GM19240 (cell line): ENCODE results near the gene SOX10.

Source experiments
- DNase-seq: peaks from one replicate; pipeline ENCODE4 v3.0.0; 2011; ENCODE audit warnings: low spot score; ENCODE audit not compliant: insufficient read length

Gene SOX10

DNA sequence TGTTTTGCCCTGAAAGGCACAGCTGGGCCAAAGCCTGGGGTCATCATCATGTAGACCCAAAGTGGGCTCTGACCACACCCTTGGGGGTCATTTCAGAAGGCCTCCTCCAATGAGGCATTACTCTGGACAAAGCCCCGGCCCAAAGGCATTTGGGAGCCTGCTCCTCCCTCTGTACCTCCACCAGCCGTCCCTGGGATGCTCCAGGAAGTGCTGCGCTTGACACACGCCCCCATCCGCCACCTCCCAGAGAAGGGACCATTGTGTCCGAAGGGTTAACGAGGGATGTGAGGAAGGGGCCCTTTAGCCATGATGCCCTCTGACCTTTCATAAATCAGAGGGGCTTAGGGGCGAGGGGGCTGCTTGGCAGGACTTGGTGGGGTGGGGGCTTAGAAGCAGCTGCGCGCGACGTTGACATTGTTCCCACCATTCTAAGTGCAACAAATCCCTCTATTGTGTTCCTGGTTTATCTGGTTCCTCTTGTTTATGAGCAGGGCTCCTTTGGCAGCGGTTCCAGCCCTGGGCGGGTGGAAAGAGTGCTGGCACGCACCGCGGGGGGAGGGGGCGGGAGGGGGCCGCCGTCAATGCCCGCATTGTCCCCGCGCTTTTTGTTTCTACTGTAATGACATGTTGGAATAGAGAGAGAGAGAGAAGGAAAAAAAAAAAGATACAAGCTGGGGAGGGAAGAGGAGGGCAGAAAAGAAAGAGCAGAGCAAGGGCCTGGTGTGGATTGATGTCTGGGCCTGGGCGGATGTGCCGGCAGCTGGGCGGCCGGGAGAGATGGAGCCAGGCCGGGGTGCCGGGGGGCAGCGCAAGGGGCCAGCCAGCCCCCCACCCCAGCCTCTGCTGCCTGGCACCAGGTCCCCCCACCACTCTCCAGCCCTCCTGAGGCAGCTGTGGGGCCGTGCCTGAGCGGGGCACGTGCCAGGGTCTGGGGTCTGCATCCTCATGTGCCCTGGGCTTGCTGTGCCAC, 32.1 kb upstream of the SOX10 start:
- no peak for DNase-seq

DNA sequence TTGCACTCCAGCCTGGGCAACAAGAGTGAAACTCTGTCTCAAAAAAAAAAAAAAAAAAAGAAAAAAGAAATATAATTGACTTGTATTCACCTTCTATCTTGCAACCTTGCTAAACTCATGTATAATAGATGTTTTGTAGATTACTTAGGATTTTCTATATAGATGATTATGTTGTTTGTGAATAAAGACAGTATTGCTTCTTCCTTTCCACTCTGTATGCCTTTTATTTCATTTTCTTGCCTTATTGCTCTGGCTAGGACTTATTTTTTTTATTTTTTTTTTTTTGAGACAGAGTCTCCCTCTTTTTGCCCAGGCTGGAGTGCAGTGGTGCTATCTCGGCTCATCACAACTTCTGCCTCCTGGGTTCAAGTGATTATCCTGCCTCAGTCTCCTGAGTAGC, 29.7 kb upstream of the SOX10 start:
- no peak for DNase-seq

DNA sequence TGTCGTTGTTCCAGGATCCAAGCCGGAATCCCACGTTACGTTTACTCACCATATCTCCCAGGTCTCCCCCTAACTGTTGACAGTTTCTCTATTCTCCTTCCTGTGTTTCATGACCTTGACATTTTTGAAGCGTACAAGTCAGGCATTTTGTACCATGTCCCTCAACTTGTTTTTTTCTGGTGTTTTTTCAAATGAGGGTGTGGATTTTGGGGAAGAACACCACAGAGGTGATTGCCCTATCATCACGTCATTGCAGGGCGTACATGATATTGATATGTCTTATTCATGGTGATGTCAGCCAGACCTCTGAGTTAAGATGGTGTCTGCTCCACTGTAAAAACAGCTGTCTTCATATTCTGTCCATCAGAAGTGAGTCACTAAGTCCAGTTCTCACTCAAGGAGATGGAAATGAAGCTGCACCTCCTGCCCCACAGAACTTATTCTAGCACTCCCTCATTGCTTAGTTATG, 28.3 kb upstream of the SOX10 start:
- DNase-seq, result no peak

DNA sequence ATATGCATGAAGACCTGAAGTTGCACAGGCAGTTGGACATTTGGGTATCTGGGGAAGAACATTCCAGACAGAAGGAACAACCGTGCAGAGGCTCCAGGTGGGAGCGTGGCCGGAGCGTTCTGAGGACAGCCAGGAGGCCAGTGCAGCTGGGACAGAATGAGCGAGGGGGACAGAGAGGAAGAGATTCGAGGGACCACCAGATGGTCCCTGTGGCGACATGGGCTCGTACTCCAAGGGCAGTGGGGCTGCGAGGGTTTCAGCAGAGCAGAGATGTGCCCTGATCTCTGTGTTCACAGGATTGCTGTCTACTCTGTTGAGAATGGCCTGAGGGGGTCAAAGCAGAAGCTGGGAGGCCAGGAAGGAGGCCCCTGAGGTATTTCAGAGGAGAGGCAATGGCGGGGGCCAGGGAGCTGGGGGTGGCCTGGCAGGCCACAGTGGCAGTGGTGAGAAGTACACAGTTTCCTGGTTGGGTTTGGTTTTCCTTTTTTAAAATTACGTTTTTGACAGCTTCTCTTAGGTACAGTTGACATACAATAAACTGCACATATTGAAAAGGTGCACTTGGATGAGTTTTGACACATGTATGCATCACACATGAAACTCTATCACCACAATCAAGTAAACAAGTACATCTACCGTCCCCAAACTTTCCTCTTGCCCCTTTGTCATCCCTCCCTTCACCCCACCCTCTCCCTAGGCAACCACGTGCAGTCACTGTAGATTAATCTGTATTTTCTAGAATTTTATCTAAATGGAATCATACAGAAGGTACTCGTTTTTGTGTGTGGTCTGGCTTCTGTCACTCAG, 24.8 kb upstream of the SOX10 start:
- DNase-seq, result no peak

DNA sequence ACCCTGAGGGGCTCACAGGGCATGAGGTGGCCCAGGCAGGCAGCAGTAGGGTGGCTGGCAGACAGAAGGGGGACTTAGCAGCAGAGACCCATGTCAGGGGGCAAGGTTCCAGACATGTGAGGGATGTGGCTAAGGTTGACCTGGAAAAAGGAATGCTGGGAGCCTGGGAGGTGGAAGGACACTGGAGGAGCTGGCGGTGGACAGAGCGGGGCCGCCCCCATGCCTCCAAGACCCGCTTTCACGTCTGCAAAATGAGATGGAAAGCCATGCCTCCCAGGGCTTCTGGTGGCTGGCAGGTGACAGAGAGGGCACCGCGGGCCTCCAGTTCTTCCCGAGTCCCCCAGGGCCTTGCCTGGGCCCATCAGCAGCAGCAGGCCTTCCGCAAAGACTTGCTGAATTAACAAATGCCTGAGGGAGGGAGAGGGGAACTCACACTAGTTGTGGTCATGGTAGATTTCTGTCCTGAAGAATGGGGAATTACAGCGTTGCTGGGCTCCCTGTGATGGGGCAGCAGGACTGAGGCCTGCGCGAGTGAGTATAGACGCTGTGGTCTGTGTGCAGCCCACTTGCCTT, 23.1 kb upstream of the SOX10 start:
- no peak for DNase-seq

DNA sequence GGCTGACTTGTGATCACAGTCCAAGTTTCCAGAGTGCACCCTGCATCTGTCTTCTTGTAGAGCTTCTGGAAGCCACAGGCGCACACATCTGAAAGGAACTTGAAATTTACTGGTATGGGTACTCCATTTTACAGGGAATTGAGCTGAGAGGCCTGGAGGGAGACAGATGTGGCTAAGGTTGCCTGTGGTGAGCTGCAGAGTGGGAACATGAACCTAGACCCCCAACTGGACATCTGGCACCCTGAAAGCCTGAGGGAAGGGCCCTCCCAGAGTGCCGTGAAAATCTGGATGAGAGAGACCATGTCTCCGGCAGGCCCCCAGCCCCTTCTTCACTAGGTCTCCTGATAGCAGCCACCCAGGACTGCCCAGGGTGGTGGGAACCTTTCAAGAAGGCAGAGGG, 22.6 kb upstream of the SOX10 start:
- no peak for DNase-seq

DNA sequence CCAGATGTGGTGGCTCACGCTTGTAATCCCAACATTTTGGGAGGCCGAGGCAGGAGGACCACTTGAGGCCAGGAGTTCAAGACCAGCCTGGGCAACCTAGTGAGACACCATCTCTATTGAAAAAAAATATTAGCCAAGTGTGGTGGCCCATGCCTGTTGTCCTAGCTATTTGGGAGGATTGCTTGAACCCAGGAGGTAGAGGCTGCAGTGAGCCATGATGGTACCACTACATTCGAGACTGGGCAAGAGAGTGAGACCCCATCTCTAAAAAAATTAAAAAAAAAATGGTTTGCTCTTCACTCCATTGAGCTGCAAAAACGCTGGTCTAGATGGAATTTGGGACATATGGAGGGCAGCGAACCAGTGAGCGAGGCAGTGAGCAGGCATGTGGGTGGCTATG, 21.6 kb upstream of the SOX10 start:
- DNase-seq, result no peak

DNA sequence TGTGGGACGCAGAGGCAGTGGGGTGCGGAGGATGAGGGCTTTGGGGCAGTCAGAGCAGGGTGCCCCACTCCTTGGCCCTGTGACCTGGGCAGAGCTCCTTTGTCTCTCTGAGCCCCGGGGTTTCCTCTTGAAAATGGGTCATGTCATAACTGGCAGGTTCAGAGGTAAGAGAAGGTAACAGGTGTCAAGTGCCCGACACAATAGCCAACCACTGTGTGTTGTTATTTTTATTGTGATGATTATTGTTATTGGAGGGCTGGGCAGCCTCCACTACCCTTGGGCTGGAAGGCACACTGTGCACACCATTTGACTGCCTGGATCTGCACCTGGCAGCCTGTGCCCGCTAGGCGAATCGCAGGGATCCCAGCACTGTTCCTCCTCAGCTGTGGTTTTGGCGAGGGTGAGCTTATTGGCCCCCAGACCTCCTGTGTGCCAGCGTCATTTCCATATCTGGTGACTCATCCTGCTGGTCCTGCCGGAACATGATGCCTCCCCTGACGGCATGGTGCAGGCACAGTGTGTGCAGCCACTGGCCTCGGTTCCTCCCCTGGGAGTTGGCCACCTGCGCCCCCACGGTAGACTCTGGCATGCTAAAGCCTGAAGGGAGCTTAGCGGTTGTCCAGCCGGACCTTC, 15.4 kb upstream of the SOX10 start:
- DNase-seq, result no peak

DNA sequence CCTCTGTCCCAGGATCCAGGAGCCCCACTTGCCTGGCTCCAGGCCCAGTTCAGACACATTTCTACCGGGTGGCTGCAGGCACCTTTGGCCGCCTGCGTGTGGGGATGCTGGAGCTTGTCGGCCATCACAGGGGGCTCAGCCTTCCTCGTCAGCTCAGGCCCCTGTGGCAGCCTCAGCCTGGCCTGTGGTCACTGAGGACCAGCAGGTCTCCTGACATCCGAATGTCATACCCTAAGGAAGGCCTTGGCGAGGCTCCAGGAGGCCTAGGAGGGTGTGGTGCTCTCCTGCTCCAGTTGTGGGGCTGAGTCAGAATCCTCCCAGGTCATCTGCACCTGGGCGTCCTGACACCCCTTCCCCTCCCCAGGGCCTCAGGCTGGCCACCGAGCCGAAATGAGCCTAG, 14.9 kb upstream of the SOX10 start:
- no peak for DNase-seq

DNA sequence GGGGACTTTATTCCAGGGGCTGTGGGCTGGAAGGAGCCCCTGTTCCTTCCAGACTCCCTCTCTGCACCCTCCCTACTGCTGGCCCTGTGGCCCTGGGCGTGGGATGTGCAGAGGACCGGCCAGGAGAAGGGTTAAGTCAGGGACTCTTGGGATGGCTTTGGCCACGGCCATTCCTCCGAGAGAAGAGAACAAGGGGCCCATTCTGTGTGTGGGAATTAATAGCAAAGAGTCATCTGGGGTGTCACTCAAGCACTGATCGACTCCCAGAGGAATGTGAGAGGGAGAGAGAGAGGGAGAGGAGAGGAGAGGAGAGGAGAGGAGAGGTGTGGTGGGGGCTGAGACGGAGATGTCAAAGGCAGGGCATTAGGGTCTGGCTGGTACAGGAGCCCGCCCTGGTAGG, 14.2 kb upstream of the SOX10 start:
- no peak for DNase-seq

DNA sequence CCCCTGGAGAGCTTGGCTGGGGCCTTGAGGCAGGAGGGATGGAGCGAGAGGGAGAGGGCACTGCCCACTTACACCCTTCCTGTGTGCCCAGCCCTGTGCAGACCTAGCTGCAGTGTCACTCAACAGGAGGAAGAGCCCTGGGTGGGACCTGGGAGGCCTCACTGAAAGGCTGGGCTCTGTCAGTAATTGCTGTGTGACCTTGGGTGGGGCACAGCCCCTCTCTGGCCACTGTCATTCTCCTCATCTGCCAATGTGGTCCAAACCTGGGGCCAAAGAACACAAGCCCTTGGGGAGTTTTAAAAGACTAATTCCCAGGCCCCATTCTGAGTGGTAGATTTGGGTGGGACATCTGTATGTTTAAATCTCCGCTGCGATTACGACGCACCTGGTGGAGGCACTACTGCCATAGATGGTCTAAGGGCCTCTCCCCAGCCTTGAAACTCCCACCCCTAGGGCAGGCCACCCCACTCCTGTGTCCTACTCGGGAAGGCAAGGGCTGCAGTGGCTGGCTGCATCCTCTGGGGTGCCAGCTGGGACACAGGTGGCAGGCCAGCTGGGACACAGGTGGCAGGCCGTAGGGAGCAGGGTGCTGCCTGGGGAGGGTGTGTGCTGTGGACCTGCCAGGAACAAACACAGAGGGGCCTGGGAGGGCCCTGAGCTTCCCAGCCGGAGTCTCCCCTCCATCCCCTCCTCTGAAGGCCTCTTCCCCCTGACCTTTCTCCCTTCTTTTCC, 12.3 kb upstream of the SOX10 start:
- no peak for DNase-seq

DNA sequence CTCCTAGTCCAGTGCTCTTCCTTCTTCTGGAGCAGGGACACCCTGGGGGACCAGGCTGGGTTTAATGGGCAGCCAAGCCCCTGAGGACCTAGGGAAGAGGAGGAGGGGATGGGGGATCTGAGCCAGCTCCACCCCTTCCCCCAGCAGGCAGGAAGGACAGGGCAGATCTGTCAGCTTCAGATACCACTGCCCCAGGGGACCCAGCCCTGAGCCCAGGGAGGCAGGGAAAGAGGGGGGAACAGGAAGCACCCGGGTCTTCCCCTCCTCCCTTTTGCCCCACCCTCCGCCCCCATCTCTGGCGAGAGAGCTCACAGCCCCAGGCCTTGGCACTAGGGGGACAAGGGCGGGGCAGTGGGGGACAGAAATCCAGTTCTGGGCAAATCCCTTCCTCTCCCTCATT, 11.7 kb upstream of the SOX10 start:
- no peak for DNase-seq

DNA sequence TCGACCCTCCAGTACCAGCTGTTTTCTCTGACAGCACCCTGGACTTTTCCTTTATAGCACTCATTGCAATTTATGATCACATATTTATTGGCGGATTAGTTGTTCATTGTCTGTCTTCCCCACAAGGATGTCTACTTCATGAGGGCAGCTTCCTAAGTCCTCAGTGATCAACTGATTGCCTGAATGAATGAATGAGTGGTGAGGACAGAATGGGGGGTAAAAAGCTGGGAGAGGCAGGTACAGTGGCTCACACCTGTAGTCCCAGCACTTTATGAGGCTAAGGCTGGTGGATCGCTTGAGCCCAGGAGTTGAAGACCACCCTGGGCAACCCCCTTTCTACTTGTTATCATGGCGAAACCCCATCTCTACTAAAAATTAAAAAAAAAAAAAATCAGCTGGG, 11.1 kb upstream of the SOX10 start:
- DNase-seq, result no peak

DNA sequence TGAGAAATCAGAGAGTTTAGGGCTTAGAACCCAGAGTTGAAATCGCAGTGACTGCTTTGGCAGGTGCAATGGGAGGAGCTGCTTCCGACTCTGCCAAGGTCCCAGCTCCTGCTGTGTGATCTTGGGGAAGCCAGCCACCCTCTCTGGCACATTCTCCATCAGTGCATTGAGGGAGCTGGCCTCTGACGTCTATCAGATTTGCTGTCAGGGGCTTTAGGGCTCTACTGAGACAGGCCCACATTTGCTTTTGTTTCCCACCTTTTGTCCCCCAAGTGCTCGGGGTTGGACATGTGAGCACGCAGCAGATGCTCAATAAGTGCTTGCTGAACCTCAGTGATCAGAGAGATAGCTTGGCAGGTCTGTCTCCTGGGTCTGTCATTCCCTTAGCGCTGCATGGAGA, 10.6 kb upstream of the SOX10 start:
- no peak for DNase-seq

DNA sequence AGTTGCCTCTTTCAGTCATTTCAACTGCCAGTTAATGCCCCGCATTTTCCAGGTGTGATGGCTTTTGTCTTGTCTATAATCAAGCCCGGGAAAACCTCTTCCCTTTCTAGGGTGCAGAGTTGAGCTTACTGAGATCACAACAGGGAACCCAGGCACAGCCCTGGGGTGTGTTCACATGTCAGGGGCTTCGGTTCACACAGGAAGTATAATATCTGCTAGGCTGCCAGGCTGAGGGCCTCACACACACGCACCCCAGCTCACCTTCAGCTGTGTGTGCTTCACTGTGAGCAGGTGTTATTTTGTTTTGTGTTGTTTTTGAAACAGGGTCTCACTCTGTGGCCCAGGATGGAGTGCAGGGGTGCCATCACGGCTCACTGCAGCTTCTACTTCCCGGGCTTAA, 9.7 kb upstream of the SOX10 start:
- DNase-seq, result no peak

DNA sequence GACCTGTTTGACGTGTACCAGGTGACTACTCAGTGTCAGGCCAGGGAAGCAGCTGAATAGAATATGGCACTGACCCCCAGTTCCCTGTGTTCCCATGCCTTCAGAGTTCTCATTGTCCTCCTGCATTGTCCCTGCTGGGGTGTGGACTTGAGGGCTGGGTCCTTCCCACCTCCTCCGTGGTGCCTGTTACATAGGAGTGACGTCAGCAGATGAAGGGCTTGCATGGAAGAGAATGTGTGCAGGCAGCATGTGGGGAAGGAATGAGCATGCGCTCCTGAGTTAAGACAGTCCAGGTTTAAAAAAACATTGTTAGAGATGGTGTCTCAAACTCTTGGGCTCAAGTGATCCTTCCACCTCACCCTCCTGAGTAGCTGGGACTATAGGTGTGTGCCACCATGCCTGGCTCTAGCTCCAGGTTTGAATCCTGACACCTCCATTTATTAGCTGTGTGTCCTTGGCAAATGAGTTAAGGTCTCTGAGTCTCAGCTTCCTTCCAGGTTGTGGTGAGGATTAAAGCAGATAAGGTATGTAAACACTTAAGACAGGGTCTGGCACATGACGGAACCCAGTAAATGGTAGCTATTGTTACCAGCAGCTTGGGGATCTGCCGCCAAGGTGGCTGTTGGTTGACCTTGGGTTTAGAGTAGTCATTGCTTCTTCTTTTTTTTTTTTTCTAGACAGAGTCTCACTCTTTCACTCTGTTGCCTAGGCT, 7.5 kb upstream of the SOX10 start:
- no peak for DNase-seq

DNA sequence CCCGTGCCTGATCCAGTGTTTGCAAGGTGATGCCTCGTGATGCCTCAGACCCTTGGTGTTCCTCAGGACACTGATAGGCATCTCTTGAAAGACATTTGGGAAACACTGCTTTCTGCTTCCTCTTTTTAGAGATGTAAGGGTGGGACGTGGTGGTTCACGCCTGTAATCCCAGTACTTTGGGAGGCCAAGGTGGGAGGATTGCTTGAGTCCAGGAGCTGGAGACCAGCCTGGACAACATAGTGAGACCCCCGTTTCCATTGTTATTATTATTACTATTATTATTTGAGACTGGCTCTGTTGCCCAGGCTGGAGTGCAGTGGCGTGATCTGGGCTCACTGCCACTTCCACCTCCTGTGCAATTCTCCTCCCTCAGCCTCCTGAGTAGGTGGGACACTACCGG, 6.5 kb upstream of the SOX10 start:
- no peak for DNase-seq

DNA sequence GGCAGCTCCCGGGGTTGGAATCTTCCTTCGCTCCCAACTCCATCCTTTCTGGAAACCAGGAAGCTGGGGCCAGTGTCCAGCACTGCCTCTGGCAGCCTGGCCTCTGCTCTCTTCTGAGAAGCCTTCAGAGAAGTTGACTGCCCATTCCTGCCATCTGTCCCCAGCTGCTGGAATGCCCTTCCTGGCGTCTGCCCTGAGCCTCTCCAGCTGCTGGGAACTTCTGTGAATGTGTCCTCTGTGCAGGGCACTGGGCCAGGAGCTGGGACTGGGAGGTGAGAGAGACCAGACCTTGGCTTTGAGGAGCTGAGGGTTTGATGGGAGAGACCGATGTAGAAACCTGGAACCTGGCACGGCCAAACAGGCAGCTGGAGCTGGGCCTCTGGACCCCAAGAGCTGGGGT, 5.9 kb upstream of the SOX10 start:
- no peak for DNase-seq

DNA sequence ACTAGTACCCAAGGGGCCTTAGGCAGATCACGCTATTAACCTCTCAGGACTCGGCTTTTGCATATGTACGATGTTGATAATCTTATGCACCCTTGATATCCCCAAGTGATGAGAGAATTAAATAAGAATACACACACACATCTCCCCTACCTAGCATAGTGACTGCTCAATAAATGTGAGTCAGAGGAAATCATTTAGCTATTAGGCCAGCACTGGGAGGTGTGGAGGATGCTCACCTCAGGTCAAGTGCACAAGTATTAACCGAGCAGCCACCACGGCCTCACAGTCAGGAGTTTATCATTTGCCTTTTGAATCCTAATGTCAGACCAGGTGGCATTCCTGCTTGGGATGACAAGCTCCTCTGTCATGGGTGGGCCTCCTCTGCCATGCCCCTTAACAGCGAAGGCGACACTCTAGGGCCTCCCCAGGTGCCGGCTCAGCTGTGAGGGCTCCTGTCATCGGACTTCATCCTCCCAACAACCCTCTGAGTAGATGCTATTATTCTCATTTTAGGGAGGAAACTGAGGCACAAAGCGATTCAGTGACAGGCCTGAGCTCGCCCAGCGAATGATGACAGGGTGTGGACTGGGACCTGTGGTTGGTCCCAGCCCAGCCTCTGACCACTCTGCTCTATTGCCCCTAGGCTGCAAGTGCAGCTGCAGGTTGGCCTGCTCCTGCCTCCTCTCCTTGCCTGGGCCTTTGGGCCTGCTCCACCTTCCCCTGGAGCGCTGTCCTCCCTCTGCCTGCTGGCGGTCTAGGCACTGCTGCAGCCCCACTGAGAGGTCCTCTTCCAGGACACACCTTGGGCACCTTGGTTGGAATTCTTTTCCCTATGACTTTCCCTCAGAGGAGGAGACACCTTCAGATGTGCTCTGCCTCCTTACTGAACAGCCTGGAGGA, 5.0 kb upstream of the SOX10 start:
- DNase-seq, result no peak
